Fibroblast of skin of scalp (primary cell): ENCODE data around the gene ELP5.

Source experiments
- DNase-seq: peaks from one replicate; pipeline ENCODE4 v3.0.0-alpha.2; 2013

Gene ELP5

DNA sequence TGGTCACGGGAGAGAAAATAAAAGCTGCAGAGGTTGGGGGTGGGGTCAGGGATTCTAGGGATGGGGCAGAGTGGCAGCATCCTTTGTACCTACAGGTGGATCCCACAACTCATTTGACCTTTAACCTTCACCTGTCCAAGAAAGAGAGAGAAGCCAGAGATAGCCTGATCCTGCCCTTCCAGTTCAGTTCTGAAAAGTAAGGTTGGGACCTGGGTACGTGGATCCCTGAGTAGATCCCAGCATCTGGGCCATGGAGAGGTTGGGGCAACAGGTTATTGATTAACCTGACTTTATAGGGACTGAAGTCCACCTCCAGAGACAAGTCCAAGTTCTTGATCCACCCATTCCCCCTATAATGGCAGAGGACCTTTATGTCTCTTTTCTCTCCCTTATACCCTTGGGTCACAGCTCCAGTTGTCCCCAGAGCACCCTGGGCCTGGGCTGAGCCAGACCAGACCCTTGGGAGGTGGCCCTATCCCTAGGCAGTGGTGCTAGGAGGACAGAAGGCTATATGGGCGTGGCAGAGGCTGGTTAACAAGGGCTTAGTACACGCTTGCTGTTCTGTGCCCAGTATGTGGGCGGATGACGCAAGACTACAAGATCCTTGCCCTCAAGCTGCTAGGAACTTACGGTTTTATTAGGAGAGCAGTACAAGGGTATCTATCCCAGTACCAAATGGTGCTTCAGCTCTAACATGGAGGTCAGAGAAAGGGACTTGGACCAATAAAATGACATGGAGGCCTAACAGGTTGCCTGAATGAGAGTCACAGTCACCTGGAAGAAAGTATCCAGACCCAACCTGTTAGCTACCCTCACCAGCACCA is 6.9 kb downstream of the ELP5 start:
- DNase-seq: no peak

DNA sequence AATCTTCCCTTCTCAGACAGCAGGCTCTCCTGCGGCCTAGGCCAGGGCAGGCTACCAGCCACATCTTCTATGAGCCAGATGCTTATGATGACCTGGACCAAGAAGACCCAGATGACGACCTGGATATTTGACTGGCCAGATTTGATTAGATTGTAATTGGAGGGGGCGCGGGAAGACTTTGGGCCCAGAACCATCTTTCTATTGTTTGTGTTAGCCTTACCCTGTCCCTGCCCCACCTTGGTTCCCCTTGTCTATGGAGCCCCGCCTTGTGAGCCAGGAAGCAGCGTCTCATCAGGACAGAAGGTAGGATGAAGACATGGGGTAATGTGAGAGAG is 7.5 kb downstream of the ELP5 start:
- DNase-seq: no peak

DNA sequence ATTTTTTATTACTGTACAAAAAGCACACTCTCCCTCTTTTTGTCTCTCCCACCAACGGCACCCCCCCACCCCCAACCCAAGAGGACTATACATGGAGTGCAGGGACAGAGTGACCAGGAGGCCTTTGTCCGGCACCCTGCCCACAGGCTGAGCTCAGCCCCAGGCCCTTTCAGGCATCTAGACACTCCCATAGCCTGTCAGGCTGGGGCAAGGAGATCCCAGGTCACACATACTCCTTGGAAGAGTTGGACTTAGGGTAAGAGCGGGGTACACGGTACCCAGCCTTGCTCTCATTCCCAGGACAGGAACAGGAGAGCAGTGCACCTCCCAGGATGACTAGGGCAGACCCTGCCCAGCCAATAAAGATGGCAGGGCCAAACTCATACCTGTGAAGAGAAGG is 8.1 kb downstream of the ELP5 start:
- no peak for DNase-seq

DNA sequence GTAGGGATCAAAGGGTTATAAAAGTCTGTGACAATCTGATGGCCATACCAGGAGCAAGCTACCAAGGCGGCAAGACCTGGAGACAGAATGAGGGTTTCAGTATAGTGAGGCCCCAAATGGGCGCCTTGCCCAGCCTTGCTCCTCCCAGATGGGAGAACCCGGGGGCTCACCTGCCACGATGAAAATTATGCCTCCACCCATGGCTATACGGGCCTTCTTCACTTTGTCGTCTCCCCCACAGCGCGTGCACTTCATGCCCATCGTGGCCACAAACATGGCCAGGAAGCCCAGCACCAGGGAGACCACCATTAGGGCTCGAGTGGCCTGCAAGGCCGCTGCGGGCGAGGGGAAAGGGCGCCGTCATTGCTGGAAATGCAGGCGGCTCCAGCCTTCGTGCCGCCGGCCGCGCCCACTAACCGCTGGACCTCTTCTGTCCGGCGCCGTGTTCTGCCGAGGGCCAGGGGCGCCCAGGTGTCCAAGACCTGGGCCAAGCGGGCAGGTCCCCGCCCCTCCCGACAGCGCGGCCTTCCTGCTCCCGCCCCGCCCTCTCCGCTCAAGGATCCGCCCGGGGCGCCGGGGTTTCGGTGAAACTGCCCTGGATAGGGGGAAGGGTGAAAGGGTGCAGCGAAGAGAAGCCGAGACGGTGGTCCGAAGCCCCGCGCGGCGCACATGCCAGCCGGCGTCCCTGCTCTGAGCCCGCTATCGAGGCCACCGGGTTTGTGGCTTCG is 8.8 kb downstream of the ELP5 start:
- DNase-seq: no peak

DNA sequence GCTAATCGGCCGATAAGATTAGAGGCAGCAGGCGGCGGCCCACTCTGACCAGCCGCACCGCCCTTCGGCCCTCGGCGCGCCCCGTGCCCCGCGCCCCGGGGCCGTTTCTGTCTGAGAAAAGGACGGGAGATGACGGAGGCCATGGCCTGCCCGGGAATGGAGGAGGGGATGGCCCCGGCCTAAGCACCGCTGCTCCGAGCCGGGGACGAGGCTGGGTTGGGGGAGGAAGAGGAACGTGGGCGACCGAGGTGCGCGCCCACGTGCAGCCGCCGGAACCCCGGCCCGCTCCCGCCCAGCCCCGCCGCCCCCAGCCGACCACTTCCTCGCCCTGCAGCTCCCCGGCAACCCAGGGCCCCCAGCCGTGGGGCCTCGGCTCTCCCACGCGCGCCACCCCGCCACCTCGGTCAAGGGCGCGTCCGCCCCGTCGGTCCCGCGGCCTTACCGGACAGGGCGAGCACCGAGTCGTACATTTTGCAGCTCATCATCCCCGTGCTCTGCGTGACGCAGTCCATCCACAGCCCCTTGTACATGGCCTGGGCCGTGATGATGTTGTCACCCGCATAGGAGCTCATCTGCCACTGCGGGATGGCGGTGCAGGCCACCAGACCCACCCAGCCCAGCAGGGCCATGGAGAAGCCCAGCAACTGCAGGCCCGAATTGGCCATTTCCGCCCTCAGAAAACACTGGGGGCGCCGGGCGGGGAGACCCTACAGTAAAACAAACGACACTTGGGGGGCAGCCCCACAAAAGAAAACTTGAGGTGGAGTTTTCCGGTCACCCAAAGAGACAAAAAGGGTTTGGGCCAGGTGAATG is 9.6 kb downstream of the ELP5 start:
- no peak for DNase-seq

DNA sequence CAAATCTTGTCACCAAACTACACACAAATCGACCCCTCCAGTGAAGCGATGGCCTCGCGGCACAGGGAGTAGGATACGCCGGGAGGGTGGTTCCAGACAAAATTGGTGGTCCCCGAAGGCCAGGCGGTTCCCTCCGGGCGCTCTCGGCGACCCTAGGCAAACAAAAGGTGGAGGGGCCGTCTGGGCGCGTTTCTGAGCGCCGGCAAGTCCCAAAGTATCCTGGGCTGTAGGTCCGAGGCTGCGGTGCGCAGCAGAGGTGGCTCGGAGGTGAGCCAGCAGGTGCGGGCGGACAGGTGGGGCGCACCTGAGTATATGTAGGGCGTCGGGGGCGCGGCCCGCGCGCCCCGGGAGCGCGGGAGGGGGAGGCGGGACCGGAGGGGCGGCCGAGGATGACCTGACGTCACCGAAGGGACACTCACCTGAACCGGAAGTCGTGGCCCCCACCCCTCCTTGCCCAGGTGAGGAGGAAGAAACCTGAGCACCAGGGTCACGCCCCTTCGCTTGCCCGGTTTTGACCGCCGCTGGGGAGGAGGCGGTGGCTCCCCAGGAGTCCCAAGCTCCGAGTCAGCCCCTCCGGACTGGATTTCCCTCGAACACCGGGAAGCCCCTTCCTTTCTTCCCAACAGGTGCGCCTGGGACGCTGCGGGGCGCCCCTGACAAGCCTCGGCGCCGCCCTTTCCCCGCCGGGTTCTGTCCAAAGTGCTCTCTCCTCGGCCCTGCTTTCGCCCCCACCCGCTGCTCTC is 10.3 kb downstream of the ELP5 start, which contains the start of gene CLDN7:
TSS of gene CLDN7 (minus strand) at position 287 of the 743 bp plus-strand sequence. CDS start 435 bp downstream, outside the sequence.
- DNase-seq: no peak

DNA sequence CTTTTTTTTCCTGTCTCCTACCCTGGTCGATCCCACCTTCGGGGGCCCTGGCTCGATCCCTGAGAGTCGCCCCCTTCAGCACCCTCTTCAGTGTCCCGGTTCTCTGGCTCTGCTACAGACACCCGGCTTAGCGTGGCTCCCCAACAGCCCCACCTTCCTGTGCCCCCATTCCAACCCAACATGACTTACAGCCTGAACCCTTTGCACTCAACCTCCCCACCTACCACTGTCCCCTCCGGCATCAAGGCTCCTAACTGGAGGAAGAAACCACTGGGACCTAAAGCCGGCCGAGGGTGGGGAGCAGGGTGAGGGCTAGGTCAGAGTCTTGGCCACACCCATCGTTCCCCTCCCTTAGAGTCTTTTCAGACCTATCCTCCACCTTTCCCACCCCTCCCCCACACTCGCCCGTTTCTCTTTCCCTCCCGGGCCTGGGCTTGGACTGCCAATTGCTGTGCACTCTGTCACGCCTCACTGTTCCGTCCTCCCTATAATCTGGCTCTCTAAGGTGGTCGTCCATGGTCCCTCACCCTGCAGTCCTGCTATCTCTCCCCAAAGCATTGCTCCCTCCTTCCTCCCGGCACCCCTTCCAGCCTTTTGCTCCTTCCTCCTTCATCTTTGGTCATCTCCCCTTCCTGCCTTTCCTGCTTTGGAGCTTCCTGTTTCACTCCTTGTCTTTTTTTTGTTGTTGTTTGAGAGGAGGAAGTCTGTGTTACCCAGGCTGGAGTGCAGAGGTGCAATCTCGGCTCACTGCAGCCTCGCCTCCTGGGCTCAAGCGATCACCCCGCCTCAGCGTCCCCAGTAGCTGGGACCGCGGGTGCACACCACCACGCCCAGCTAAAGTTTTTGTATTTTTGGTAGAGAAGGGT is 11.2 kb downstream of the ELP5 start:
- DNase-seq: no peak

DNA sequence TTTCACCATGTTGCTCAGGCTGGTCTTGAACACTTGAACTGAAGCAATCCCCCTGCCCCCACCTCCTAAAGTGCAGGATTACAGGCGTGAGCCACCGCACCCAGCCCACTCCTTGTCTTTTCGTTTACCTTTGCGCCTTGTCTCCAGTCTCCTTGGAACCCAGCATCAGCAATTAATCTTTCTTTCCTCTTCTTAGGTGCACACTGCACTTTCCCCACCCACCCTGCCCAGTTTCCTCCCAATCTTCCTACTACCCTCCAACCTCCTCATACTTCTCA is 11.7 kb downstream of the ELP5 start:
- DNase-seq: no peak

DNA sequence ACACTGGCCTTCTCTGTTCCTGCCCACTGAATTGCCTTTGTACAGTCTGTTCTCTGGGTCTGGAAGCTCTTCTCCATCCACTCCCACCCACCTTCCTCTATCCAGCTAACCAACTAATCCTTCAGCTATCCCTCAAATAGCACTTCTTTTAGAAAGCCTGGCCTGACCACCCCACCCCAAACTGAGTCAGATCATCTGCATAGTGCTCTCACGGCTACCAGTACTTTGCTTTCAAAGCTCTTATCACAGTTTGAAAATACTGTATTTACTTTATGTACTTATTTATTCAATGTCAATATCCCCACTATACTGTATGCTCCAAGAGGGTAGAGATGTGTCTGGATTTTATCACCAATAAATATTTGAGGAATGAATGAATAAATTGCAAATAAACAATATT is 14.8 kb downstream of the ELP5 start:
- no peak for DNase-seq

DNA sequence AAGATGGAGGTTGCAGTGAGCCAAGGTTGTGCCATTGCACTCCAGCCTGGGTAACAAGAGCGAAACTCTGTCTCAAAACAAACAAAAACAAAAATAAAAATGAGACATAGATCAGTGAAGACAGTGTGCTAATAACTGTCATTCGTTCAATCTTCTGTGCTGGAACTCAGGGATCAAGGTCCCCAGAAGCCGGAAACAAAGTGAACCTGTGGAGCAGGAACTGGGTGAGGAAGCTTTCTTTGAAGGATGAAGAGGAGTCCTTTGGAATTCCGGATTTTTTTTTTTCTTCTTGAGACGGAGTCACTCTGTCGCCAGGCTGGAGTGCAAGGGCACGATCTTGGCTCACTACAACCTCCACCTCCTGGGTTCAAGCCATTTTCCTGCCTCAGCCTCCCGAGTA is 27.4 kb downstream of the ELP5 start:
- no peak for DNase-seq

DNA sequence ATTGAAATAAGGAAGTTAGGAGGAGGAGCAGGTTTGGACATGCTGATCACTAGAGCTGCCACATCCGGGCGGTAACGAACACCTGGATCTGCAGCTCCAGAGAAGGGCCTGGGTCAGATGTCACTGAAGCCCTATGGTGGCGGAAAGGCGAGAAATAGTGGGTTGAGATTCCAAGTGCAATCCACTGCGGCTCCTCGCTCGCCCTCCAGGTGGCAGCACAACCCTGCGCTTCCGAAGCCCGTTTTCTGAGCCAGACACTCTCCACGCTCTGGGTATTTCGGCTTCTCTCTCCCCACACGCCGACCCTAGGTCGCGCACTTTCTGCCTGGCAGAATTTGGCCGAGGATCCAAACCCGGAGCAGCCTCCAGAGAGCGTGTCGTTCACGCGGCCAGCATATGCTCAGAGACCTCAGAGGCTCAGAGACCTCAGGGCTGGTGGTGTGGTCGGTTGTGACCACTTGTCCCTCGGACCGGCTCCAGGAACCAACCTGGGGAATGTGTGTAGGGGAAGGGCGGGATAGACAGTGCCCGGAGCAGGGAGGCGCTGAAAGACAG is 28.6 kb downstream of the ELP5 start:
- peak; percentile 75 for DNase-seq

DNA sequence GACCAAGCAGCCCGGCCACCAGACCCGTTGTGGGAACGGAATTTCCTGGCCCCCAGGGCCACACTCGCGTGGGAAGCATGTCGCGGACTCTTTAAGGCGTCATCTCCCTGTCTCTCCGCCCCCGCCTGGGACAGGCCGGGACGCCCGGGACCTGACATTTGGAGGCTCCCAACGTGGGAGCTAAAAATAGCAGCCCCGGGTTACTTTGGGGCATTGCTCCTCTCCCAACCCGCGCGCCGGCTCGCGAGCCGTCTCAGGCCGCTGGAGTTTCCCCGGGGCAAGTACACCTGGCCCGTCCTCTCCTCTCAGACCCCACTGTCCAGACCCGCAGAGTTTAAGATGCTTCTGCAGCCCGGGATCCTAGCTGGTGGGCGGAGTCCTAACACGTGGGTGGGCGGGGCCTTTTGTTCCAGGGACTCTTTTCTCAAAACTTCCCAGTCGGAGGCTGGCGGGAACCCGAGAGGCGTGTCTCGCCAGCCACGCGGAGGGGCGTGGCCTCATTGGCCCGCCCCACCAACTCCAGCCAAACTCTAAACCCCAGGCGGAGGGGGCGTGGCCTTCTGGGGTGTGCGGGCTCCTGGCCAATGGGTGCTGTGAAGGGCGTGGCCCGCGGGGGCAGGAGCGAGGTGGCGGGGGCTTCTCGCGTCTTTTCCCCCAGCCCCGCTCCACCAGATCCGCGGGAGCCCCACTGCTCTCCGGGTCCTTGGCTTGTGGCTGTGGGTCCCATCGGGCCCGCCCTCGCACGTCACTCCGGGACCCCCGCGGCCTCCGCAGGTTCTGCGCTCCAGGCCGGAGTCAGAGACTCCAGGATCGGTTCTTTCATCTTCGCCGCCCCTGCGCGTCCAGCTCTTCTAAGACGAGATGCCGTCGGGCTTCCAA is 29.3 kb downstream of the ELP5 start, which contains the start of gene SLC2A4:
TSS of gene SLC2A4 (plus strand) at position 645 of the 879 bp plus-strand sequence. CDS start at position 862, 217 bp downstream.
- DNase-seq: peak; percentile 94

DNA sequence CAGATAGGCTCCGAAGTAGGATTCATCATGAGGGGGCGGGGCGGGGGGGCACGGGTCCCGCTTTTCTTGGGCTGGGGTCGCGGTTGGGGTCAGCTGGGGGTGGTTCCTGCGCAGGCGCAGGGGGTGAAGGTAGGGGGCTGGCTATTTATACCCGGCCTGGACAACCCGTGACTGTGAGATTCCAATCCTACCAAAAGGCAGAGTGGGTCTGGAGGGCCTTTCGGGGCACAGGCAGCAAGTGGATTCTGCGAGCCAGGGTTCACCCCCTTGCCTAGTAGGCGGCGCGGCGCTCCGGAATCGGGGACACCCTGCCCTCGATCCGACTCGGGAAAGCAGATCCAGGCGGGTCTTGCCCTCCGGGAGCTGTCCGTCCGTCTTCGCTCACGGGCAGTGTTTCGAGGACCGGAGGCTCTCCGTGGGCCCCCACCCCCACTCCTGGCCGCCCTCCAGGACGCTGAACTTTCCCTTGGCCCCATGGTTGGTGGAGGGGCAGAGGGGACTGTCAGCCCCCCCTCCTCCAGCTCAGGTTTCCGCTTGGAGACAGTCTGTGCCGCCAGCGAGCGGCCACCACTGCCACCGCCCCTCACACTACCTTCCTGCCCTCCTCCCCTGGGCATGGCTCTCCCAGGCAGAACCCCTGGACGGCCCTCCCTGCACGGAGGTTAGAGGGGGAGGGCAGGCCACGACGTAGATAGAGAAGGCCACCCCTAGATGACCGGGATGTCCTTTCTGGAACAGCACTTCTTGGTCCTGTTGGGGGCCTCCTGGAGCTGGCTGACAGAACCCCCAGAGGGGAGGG is 30.1 kb downstream of the ELP5 start:
- no peak for DNase-seq

DNA sequence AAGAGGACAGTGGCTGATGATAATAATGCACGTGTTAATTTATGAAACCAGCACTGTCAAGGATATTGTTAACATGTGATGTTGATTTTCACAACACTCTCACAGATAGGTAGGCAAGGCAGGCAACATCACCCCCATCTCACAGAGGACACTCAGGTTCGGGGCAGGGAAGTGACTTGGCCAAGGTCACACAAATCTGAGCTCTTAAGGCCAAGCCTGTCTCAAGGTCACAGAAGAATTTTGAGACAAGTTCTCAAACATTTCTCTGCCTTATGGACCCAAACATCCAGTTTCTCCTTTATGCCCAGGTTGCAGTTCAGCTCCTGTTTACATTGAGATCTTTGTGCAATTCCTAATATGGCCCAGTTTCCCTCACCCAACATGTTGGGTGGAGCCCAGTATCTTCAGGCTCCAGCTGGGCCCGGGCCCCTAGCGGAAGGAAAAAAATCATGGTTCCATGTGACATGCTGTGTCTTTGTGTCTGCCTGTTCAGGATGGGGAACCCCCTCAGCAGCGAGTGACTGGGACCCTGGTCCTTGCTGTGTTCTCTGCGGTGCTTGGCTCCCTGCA is 30.8 kb downstream of the ELP5 start:
- DNase-seq: no peak

DNA sequence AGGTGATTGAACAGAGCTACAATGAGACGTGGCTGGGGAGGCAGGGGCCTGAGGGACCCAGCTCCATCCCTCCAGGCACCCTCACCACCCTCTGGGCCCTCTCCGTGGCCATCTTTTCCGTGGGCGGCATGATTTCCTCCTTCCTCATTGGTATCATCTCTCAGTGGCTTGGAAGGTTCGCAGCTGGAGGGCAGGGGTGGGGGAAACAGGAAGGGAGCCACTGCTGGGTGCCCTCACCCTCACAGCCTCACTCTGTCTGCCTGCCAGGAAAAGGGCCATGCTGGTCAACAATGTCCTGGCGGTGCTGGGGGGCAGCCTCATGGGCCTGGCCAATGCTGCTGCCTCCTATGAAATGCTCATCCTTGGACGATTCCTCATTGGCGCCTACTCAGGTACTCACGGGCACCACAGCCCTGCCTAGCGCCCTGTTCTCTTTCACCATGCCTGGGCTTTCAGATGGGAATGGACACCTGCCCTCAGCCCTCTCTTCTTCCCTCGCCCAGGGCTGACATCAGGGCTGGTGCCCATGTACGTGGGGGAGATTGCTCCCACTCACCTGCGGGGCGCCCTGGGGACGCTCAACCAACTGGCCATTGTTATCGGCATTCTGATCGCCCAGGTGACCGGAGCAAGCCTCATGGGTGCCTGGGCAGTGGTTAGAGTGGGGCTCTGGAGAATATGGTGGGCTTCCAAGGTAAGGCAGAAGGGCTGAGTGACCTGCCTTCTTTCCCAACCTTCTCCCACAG is 31.6 kb downstream of the ELP5 start:
- DNase-seq: no peak

DNA sequence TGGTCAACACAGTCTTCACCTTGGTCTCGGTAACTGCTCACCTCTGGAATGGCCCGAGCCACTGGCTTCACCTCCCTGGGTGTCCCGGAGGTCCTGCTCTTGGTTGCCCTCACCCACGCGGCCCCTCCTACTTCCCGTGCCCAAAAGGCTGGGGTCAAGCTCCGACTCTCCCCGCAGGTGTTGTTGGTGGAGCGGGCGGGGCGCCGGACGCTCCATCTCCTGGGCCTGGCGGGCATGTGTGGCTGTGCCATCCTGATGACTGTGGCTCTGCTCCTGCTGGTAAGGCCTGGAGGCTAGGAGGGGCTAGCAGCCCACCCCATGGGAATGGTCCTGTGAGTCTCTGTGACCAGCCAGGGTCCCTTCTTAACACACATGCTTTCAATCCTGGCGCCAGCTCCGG is 32.9 kb downstream of the ELP5 start:
- DNase-seq: no peak

DNA sequence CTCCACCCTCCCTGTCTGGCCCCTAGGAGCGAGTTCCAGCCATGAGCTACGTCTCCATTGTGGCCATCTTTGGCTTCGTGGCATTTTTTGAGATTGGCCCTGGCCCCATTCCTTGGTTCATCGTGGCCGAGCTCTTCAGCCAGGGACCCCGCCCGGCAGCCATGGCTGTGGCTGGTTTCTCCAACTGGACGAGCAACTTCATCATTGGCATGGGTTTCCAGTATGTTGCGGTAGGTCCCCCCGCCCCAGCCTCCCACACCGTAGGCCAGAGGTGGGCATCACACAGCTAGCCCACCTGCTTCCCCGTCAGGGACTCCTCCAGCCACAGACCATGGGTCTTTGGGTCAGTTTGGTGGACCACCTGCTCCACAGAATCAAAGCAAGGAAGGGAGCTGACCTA is 33.7 kb downstream of the ELP5 start:
- no peak for DNase-seq
